NB4 (cell line): Measurements from ENCODE around the gene NTSR1.

Experiments
- CTCF ChIP-seq: IDR thresholded peaks from one replicate; pipeline ENCODE4 v1.5.1; 2012; ENCODE audit warnings: low read depth, low read length
- MAX ChIP-seq: IDR thresholded peaks from 2 replicates; pipeline ENCODE4 v1.6.1; 2011; ENCODE audit warnings: low read depth, low read length
- POLR2A ChIP-seq: IDR thresholded peaks from 2 replicates; pipeline ENCODE4 v1.6.1; 2011; ENCODE audit warnings: mild to moderate bottlenecking; ENCODE audit not compliant: insufficient read length; ENCODE audit errors: extremely low read depth

- TF ChIP-seq CTCF (no peak), MAX (no peak), POLR2A (no peak)
Measured at GRCh38 chr20:62760471-62760855, 51.8 kb downstream of the NTSR1 start.
